AG04450 (cell line): ENCODE data around the gene MEGF10. TPM values are rescaled to one million over a fixed set of nuclear protein-coding genes. Genes with fewer than 3 reads are reported as not detected.

Source experiments
- CTCF ChIA-PET: fragments of 300-600, 350-600 bp; formaldehyde crosslinking; extraction: SDS; loops from one replicate; lab custom pipeline; 2022; ENCODE audit warnings: antibody characterized with exemption, inconsistent platforms; lab: Charles Lee
- POLR2A ChIA-PET: fragments of 350-600 bp; formaldehyde crosslinking; extraction: SDS; loops from one replicate; lab custom pipeline; 2021; ENCODE audit warnings: antibody characterized with exemption, inconsistent platforms; lab: Yijun Ruan, JAX
- DNase-seq: peaks from one replicate; pipeline ENCODE4 v3.0.0-alpha.2; 2011; ENCODE audit warnings: low read depth, low spot score
- H3K27ac ChIP-seq: one replicate; pipeline ENCODE4 v1.5.1; 2012; ENCODE audit warnings: low read depth, low read length, control low read depth
- H3K27me3 ChIP-seq: one replicate; pipeline ENCODE4 v1.6.0; 2012; ENCODE audit warnings: low read length; ENCODE audit not compliant: control insufficient read depth, insufficient read depth
- H3K4me3 ChIP-seq: 2 replicates; pipeline ENCODE4 v1.5.1; 2011; ENCODE audit warnings: mild to moderate bottlenecking, low read depth, low read length, control low read depth
- H3K9me3 ChIP-seq: 2 replicates; pipeline ENCODE4 v1.5.1; 2012; ENCODE audit warnings: low read length; ENCODE audit not compliant: control insufficient read depth, insufficient read depth
- polyA plus RNA-seq: library from polyadenylated mRNA; depleted of rRNA; stranded (reverse); fragments of >200 nt; gene quantifications from 2 replicates; pipeline ENCODE4 v1.2.3, GENCODE V29; 2011
- TF ChIP-seq, protein P1 (sequence below): IDR thresholded peaks from 2 replicates; pipeline ENCODE4 v1.5.1; 2011; ENCODE audit warnings: low read depth, low read length, control low read depth, inconsistent platforms

The MEGF10 gene
- polyA plus RNA-seq, 1 experiment: not detected

GRCh38 chr5:127343866-127344265 is 53.3 kb downstream of the MEGF10 start:
- Histone ChIP-seq H3K4me3 (no peak overlapping the region), H3K9me3 (no peaks in the 10 kb centered on the region), H3K27ac (no peak overlapping the region), H3K27me3 (peaks cover 4% of the 10 kb centered on the region)
- TF ChIP-seq, protein P1, sequence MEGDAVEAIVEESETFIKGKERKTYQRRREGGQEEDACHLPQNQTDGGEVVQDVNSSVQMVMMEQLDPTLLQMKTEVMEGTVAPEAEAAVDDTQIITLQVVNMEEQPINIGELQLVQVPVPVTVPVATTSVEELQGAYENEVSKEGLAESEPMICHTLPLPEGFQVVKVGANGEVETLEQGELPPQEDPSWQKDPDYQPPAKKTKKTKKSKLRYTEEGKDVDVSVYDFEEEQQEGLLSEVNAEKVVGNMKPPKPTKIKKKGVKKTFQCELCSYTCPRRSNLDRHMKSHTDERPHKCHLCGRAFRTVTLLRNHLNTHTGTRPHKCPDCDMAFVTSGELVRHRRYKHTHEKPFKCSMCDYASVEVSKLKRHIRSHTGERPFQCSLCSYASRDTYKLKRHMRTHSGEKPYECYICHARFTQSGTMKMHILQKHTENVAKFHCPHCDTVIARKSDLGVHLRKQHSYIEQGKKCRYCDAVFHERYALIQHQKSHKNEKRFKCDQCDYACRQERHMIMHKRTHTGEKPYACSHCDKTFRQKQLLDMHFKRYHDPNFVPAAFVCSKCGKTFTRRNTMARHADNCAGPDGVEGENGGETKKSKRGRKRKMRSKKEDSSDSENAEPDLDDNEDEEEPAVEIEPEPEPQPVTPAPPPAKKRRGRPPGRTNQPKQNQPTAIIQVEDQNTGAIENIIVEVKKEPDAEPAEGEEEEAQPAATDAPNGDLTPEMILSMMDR: no peak
- CTCF ChIA-PET: no interaction called here
- POLR2A ChIA-PET: no interaction called here
- DNase-seq: no peak

DNA sequence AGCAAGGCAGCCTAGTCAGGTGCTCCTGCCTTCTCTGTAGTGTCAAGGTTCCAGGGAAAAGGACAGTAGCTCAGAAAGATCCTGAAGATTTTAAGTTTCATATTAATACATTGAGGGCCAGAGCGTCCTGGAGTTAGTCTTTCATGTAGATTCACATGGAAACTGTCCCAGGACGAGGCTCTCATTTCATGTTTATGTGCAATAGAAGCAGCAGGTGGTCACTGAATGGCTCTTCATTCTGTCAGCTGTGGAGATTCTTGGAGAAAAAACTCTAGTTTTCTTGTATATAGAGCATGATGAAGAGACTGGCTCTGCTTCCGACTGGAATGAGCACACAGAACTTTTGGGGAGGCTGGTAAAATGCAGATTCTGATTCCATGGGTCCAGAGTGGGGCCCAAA is 54.3 kb downstream of the MEGF10 start:
- peaks cover 4% of the 10 kb centered on the region for H3K27me3 ChIP-seq
- TF ChIP-seq, protein P1: no peak
- DNase-seq: no peak
- ChIA-PET CTCF (no interaction called here), POLR2A (no interaction called here)
- H3K9me3 ChIP-seq: no peaks in the 10 kb centered on the region
- no peak overlapping the region for H3K27ac ChIP-seq
- no peak overlapping the region for H3K4me3 ChIP-seq

DNA sequence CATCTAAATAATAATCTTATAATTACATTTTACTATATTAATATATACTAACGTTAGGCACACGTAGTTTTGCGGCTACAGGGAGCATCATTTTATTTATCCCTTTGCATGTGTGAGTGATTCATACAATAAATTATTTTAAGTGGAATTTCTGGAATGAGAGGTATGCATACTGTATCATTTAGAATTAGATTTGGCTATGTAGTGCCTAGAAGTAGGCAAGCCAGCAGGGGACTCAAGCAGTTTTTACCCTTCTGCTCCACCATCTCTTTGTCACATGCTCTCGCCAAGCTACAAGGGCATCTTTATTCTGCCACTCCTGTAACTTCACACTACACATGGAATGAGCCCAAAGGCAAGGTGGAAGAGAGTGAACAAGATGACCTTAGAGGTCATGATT is 60.8 kb downstream of the MEGF10 start:
- CTCF ChIA-PET: no interaction called here
- H3K4me3 ChIP-seq: no peak overlapping the region
- no peaks in the 10 kb centered on the region for H3K9me3 ChIP-seq
- TF ChIP-seq, protein P1: no peak
- POLR2A ChIA-PET: no interaction called here
- DNase-seq: no peak
- peaks cover 4% of the 10 kb centered on the region for H3K27me3 ChIP-seq
- no peak overlapping the region for H3K27ac ChIP-seq

- Histone ChIP-seq H3K27me3 (peaks cover 8% of the 10 kb centered on the region), H3K9me3 (no peaks in the 10 kb centered on the region), H3K4me3 (no peak overlapping the region), H3K27ac (no peak overlapping the region)
- no peak for DNase-seq
- CTCF ChIA-PET: no interaction called here
- TF ChIP-seq, protein P1: no peak
- POLR2A ChIA-PET: no interaction called here
These were observed 61.5 kb downstream of the MEGF10 start for GRCh38 chr5:127352068-127352467.

- peaks cover 8% of the 10 kb centered on the region for H3K27me3 ChIP-seq
- CTCF ChIA-PET: no interaction called here
- no peak overlapping the region for H3K27ac ChIP-seq
- H3K4me3 ChIP-seq: no peak overlapping the region
- POLR2A ChIA-PET: no interaction called here
- TF ChIP-seq, protein P1: no peak
- no peak for DNase-seq
- H3K9me3 ChIP-seq: no peaks in the 10 kb centered on the region
These were observed 62.7 kb downstream of the MEGF10 start for GRCh38 chr5:127353327-127353726.
